ENCODE measurements around the gene THSD7B. TPM values are rescaled to one million over a fixed set of nuclear protein-coding genes. Genes with fewer than 3 reads are reported as not detected.

Gene THSD7B
- total and polyA plus RNA-seq, 2 of the 8 experiments (the other 6 are each of a cell fraction or from before 2014, with no cell fraction given): 0.60 to 2.9 TPM

- no peak for TF ChIP-seq CTCF (IDR thresholded peaks at IDR 0.05; ENCODE audit: control extremely low read depth in 1 of 3, insufficient read depth in 1 of 3, low read depth in 1 of 3, low read length in 3 of 3)
Measured at GRCh38 chr2:137449454-137449853, 684.1 kb downstream of the THSD7B start (continued).
